Fibroblast of lung (primary cell): ENCODE results near the gene KLK4.

Experiments used
- CTCF ChIP-seq, 2 donors: IDR thresholded peaks in 1 of 2; conservative IDR thresholded peaks in 1 of 2; 1 replicate in 1 of 2; 2 replicates in 1 of 2; pipeline ENCODE4 v1.5.1; 2011 to 2012; ENCODE audit warnings: low read length in 2 of 2, control low read depth in 1 of 2, inconsistent platforms in 1 of 2, low read depth in 1 of 2, mild to moderate bottlenecking in 1 of 2
- EZH2 ChIP-seq: IDR thresholded peaks from 2 replicates; pipeline ENCODE4 v1.5.1; 2012; ENCODE audit warnings: low read length, control low read depth, mild to moderate bottlenecking; ENCODE audit errors: missing control alignments

DNA sequence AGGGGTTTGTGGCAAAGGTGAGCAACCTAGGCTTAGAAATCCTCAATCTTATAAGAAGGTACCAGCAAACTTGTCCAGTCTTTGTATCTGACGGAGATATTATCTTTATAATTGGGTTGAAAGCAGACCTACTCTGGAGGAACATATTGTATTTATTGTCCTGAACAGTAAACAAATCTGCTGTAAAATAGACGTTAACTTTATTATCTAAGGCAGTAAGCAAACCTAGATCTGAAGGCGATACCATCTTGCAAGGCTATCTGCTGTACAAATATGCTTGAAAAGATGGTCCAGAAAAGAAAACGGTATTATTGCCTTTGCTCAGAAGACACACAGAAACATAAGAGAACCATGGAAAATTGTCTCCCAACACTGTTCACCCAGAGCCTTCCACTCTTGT is 41.7 kb downstream of the KLK4 start:
- TF ChIP-seq CTCF (conservative IDR thresholded peaks at IDR 0.05 in 1 of 2, IDR thresholded peaks at IDR 0.05 in 1 of 2; ENCODE audit: low read depth in 1 of 2, low read length in 2 of 2) = no peak
- no peak for TF ChIP-seq EZH2
